BLaER1 treated with 17β-estradiol and CSF1 and Interleukin-3, amounts not matched to agents 10 nM and 100 nM (cell line): Measurements from ENCODE around the gene DSN1.

Experiments used
- H3K27ac ChIP-seq, 11 experiments: shearing (Covaris generic); formaldehyde crosslinking; 2 replicates each; pipeline ENCODE4 v1.8.1; 2022
- H3K27me3 ChIP-seq, 11 experiments: shearing (Covaris generic); formaldehyde crosslinking; 2 replicates each; pipeline ENCODE4 v1.8.1; 2022
- H3K36me3 ChIP-seq, 11 experiments: shearing (Covaris generic); formaldehyde crosslinking; 2 replicates each; pipeline ENCODE4 v1.8.1; 2022
- H3K4me1 ChIP-seq, 10 experiments: shearing (Covaris generic); formaldehyde crosslinking; 2 replicates each; pipeline ENCODE4 v1.8.1; 2022
- H3K4me2 ChIP-seq, 11 experiments: shearing (Covaris generic); formaldehyde crosslinking; 2 replicates each; pipeline ENCODE4 v1.8.1; 2022
- H3K4me3 ChIP-seq, 10 experiments: shearing (Covaris generic); formaldehyde crosslinking; 2 replicates each; pipeline ENCODE4 v1.8.1; 2022
- H3K9ac ChIP-seq, 11 experiments: shearing (Covaris generic); formaldehyde crosslinking; 2 replicates each; pipeline ENCODE4 v1.8.1; 2022
- H3K9me3 ChIP-seq, 11 experiments: shearing (Covaris generic); formaldehyde crosslinking; replicated peaks in 1 of 11; 2 replicates each; pipeline ENCODE4 v1.8.1; 2022
- H4K20me1 ChIP-seq, 11 experiments: shearing (Covaris generic); formaldehyde crosslinking; 2 replicates each; pipeline ENCODE4 v1.8.1; 2022
- Cebpa-rat ChIP-seq, 11 experiments: shearing (Covaris generic); IDR thresholded peaks; 2 replicates each; pipeline ENCODE4 v1.8.1; 2022

DSN1 gene

DNA sequence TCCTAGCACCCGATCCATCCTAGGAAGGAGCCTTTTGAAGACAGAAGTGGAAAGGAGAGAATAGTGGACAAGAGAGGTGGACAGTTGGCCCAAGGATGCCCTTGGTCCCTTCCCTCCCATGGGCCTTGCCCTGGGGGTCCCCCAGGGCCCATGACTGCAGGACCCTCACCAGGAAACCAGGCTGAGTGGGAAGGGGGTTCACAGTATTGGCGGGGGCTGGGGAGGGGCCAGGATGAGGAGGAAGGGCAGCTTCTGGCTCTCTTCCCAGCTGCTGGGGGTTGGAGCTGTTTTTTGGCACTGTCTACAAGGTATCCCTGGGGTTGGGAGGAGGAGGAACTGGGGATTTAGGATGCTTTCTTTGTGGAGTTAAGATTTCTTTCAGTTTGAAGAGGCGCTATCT, 4.0 kb upstream of the DSN1 start:
- peaks cover 37 to 64% (median 50%) of the 10 kb centered on the region in 10 experiments for H3K4me1 ChIP-seq
- peaks cover under 1 to 24% (median 7%) of the 10 kb centered on the region in 11 experiments; a peak in 15 of 22 replicates for H3K36me3 ChIP-seq
- H3K4me2 ChIP-seq, result peak overlapping the region in 8 of 11 experiments; percentile 19 to 58 (median 39); a peak in 13 of 22 replicates
- H3K4me3 ChIP-seq, result no peak overlapping the region
- no peak for TF ChIP-seq Cebpa-rat (IDR thresholded peaks at IDR 0.05)
- H3K9me3 ChIP-seq, result no peaks in the 10 kb centered on the region
- peaks cover 0 to 14% (median 0%) of the 10 kb centered on the region in 11 experiments; a peak in 5 of 22 replicates for H4K20me1 ChIP-seq
- H3K9ac ChIP-seq, result peak overlapping the region in 1 of 11 experiments; percentile 27; a peak in 1 of 22 replicates
- H3K27me3 ChIP-seq, result no peaks in the 10 kb centered on the region
- H3K27ac ChIP-seq, result peak overlapping the region in 3 of 11 experiments; percentile 14 to 27 (median 17); a peak in 4 of 22 replicates

DNA sequence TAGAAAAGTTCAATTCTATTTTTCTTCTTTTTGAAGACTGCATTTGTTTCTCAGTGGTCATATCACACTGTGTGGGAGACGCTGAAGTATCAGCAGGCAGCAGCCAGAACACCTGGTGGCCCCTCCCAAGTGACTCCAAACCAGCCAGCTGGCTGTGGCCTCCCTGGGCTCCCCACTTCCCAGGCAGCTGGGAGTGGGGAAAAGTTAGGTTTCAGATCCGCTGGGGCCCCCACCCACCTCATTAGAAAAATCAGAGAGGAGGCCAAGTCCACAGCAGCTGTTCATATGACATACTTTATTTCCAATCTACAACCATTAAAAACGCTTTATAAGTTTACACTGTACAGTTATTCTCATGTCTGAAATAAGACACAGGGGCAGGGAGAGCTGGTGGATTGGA, 3.6 kb upstream of the DSN1 start:
- Histone ChIP-seq H3K4me1 (peaks cover 41 to 68% (median 54%) of the 10 kb centered on the region in 10 experiments), H3K9me3 (no peaks in the 10 kb centered on the region), H3K4me2 (peak overlapping the region in 9 of 11 experiments; percentile 25 to 88 (median 40); a peak in 15 of 22 replicates), H3K27ac (peak overlapping the region in 3 of 11 experiments; percentile 14 to 27 (median 17); a peak in 4 of 22 replicates), H3K36me3 (peaks cover 0 to 19% (median 3%) of the 10 kb centered on the region in 11 experiments; a peak in 10 of 22 replicates), H3K27me3 (no peaks in the 10 kb centered on the region), H4K20me1 (peaks cover 0 to 10% (median 0%) of the 10 kb centered on the region in 11 experiments; a peak in 5 of 22 replicates), H3K9ac (0 out of 22 replicates have a peak overlapping the region, but pooled peaks of 1 of the 11 experiments have one; percentile 27), H3K4me3 (no peak overlapping the region)
- no peak for TF ChIP-seq Cebpa-rat (IDR thresholded peaks at IDR 0.05)

DNA sequence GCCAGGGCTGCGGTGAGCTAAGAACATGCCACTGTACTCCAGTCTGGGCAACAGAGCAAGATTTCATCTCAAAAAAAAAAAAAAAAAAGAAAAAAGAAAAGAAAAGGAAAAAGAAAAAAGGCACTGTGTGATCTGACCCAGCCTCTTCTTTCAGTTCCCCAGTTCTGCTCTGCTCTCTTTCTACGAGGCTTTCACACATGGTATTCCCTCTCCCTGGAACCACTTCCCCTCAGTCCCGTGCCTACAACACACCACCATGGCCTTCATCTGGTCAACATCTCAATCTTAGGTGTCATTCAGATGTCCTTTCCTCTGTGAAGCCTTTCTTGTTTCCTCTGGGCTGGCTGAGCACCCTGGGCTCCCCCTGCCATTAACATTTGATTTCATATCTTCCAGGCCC, 2.3 kb upstream of the DSN1 start:
- Histone ChIP-seq H3K27ac (peak overlapping the region in 1 of 11 experiments; percentile 37; a peak in 3 of 22 replicates), H3K4me2 (peak overlapping the region in 5 of 11 experiments; percentile 10 to 95 (median 81); a peak in 8 of 22 replicates), H3K4me1 (peaks cover 50 to 77% (median 60%) of the 10 kb centered on the region in 10 experiments), H4K20me1 (peaks cover 0 to 7% (median 0%) of the 10 kb centered on the region in 11 experiments; a peak in 4 of 22 replicates), H3K9me3 (no peaks in the 10 kb centered on the region), H3K36me3 (peaks cover 0 to 14% (median 5%) of the 10 kb centered on the region in 11 experiments; a peak in 15 of 22 replicates), H3K4me3 (no peak overlapping the region), H3K9ac (no peak overlapping the region), H3K27me3 (no peaks in the 10 kb centered on the region)
- TF ChIP-seq Cebpa-rat (IDR thresholded peaks at IDR 0.05), result no peak

DNA sequence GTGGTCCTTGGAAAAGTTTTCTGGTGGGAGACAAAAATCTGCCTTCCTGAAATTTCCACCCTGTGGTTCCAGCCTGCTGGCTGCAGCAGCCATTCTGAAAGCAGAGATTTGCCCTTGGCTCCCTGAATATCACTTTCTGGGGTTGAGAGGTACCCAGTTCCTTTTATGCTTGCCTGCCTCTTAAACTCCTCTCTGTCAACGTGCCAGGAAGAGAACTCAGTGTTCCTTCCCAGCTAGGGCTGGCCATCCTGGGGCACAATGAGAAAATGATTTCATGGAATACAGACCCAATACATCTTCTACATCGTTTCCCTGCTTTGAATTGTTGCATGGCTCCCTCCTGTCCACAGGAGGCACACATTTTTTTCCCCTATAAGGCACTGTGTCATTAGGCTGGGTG, 1.6 kb upstream of the DSN1 start:
- H3K4me2 ChIP-seq, result peak overlapping the region in 4 of 11 experiments; percentile 17 to 95 (median 84); a peak in 8 of 22 replicates

DNA sequence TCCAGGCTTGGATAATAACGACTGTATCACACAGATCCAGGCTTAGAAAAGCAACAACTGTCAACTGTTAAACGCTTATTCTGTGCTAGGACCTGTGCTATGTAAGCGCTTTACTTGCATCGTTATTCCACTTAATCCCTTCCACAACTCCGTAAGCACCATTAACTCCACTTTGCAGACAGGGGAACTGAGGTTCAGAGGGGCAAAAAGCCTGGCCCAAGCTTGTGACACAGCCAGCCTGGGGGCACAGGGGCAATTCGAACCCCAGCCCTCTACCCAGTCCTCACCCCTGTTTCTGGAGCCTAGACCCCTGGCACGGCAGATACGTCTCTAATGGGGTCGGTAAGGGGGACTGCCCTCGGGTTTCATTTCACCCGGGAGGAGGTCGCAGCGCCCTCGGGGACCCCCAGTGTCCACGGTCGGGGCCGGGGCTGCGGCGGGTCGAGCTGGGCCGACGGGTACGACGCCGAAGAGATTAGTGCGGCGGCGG, 411 bp downstream of the DSN1 start:
- Histone ChIP-seq H3K27ac (peak overlapping the region; percentile 49 to 95 (median 89); a peak in 21 of 22 replicates), H3K9me3 (no peaks in the 10 kb centered on the region), H3K27me3 (no peaks in the 10 kb centered on the region), H3K4me2 (peak overlapping the region; percentile 82 to 99 (median 93)), H3K4me1 (peaks cover 45 to 73% (median 51%) of the 10 kb centered on the region in 10 experiments), H3K36me3 (peaks cover 0 to 30% (median 15%) of the 10 kb centered on the region in 11 experiments; a peak in 16 of 22 replicates), H3K4me3 (peak overlapping the region; percentile 77 to 87 (median 80)), H3K9ac (peak overlapping the region; percentile 84 to 94 (median 89)), H4K20me1 (no peaks in the 10 kb centered on the region; a peak in 1 of 22 replicates)
- no peak for TF ChIP-seq Cebpa-rat (IDR thresholded peaks at IDR 0.05)

More for the DNA sequence above, 1.6 kb upstream of the DSN1 start:
- Histone ChIP-seq H3K27ac (no peak overlapping the region; a peak in 1 of 22 replicates), H3K4me3 (no peak overlapping the region), H3K4me1 (peaks cover 51 to 84% (median 61%) of the 10 kb centered on the region in 10 experiments), H3K9ac (no peak overlapping the region; a peak in 1 of 22 replicates), H3K27me3 (no peaks in the 10 kb centered on the region), H3K36me3 (peaks cover 0 to 16% (median 10%) of the 10 kb centered on the region in 11 experiments; a peak in 16 of 22 replicates), H3K9me3 (no peaks in the 10 kb centered on the region), H4K20me1 (peaks cover 0 to 7% (median 0%) of the 10 kb centered on the region in 11 experiments; a peak in 4 of 22 replicates)
- TF ChIP-seq Cebpa-rat (IDR thresholded peaks at IDR 0.05), result no peak

DNA sequence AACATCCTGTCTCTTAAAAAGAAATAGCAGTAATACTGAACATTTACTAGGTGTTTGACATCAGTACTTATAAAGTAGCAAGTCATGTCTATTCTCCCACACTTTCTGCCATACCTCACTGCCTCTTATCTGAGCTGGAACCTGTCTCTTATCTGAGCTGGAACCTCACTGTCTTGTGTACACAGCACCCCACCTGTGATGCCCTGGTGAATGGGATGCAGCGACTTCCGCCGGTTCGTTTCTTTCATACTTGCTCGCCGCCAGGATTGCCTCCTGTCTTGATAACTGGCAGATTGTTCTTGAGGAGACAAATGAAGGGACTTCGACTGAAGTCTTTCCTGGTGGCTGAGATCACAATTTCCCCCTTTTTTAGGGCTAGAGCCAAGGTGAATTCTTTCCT, 2.9 kb downstream of the DSN1 start:
- Histone ChIP-seq H3K36me3 (peaks cover 10 to 55% (median 36%) of the 10 kb centered on the region in 11 experiments; a peak in 19 of 22 replicates), H3K9ac (peak overlapping the region in 5 of 11 experiments; percentile 15 to 39 (median 28); a peak in 7 of 22 replicates), H3K9me3 (no peaks in the 10 kb centered on the region), H3K4me1 (peaks cover 27 to 49% (median 35%) of the 10 kb centered on the region in 10 experiments), H3K27me3 (no peaks in the 10 kb centered on the region), H4K20me1 (no peaks in the 10 kb centered on the region), H3K4me3 (no peak overlapping the region), H3K27ac (no peak overlapping the region), H3K4me2 (0 out of 22 replicates have a peak overlapping the region, but pooled peaks of 1 of the 11 experiments have one; percentile 24)
- no peak for TF ChIP-seq Cebpa-rat (IDR thresholded peaks at IDR 0.05)

DNA sequence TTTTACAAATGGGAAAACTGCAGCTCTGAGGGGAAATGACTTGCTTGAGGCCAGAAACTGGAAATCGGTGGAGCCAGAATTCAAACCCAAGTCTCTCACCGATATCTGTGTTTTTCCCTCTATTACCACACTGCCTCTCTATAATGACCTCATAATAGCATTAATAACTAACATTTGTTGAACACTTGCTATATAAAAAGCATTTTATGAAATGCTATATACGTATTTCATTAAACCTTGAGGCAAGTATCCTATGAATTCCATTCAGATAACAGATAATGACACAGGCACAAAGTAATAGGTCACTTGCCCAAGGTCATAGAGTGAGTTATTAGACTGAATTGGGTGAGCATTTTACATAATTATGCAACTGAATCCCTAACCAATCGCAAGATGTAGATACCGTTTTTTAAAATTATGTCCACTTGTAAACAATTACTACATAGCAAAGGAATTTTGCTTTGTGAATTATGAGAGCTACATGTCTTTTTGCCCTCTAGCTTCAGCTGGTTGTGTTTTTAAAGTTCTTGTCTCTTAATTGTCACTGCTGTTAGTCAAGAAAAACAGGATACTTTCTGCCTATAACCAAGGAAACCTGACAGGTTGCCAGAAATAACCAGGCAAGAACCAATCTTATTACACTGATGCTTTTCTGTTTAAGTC, 4.7 kb downstream of the DSN1 start:
- Histone ChIP-seq H4K20me1 (no peaks in the 10 kb centered on the region), H3K27ac (no peak overlapping the region), H3K9ac (peak overlapping the region in 6 of 11 experiments; percentile 5 to 37 (median 24); a peak in 6 of 22 replicates), H3K36me3 (peaks cover 11 to 73% (median 52%) of the 10 kb centered on the region in 11 experiments; a peak in 20 of 22 replicates), H3K4me1 (peaks cover 11 to 32% (median 20%) of the 10 kb centered on the region in 10 experiments), H3K4me2 (no peak overlapping the region), H3K4me3 (no peak overlapping the region), H3K27me3 (no peaks in the 10 kb centered on the region), H3K9me3 (no peaks in the 10 kb centered on the region)
- no peak for TF ChIP-seq Cebpa-rat (IDR thresholded peaks at IDR 0.05)

DNA sequence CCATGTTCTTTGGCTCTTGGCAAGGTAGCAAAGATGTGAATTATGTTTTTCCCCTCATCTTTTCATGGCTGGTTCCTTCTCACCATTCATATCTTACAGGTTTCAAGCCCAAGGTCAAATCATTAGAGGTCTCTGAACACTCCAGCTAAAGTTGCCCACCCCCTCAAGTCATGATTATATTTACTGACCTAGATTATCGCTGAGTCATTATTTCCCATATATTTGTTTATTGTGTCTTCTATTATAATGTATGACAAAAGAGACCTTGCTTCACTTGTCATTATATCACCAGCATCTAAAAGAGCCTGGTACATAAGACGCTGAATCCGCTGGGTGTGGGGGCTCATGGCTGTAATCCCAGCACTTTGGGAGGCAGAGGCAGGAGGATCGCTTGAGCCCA, 12.4 kb downstream of the DSN1 start:
- H3K27ac ChIP-seq, result peak overlapping the region in 8 of 11 experiments; percentile 0 to 51 (median 24); a peak in 9 of 22 replicates
- H3K9me3 ChIP-seq, result no peaks in the 10 kb centered on the region
- H3K4me3 ChIP-seq, result no peak overlapping the region
- no peaks in the 10 kb centered on the region for H4K20me1 ChIP-seq
- no peak for TF ChIP-seq Cebpa-rat (IDR thresholded peaks at IDR 0.05)
- H3K4me2 ChIP-seq, result peak overlapping the region in 1 of 11 experiments; percentile 15; a peak in 1 of 22 replicates
- no peak overlapping the region for H3K9ac ChIP-seq
- peaks cover 3 to 76% (median 59%) of the 10 kb centered on the region in 11 experiments; a peak in 19 of 22 replicates for H3K36me3 ChIP-seq
- H3K27me3 ChIP-seq, result no peaks in the 10 kb centered on the region
- H3K4me1 ChIP-seq, result peaks cover 27 to 46% (median 40%) of the 10 kb centered on the region in 10 experiments
